Spleen (tissue), 11 donors: Measurements from ENCODE around the gene DPF1. TPM values are rescaled to one million over a fixed set of nuclear protein-coding genes. Genes with fewer than 3 reads are reported as not detected.

Experiments used
- DNase-seq: peaks from one replicate; pipeline ENCODE4 v3.0.0-alpha.2; 2020
- H3K27ac ChIP-seq, 8 donors: fragments of 200-600 bp; sonication (generic) in 7 of 8; 1 replicate in 4 of 8; 2 replicates in 4 of 8; pipeline versions ENCODE4 v1.5.0 to v1.8.0; 2016 to 2021; ENCODE audit warnings: inconsistent platforms in 4 of 8, mild to moderate bottlenecking in 4 of 8, moderate library complexity in 1 of 8
- H3K27me3 ChIP-seq, 7 donors: fragments of 200-600 bp; sonication (generic) in 6 of 7; replicated peaks in 1 of 7; 1 replicate in 4 of 7; 2 replicates in 3 of 7; pipeline versions ENCODE4 v1.5.0 to v1.8.0; 2016 to 2021; ENCODE audit warnings: inconsistent platforms in 3 of 7, mild to moderate bottlenecking in 1 of 7
- H3K36me3 ChIP-seq, 6 donors: fragments of 200-600 bp; sonication (generic) in 5 of 6; 1 replicate in 4 of 6; 2 replicates in 2 of 6; pipeline versions ENCODE4 v1.5.0 to v1.8.0; 2016 to 2021; ENCODE audit warnings: inconsistent platforms in 2 of 6
- H3K4me1 ChIP-seq, 6 donors: fragments of 200-600 bp; sonication (generic) in 5 of 6; 1 replicate in 3 of 6; 2 replicates in 3 of 6; pipeline versions ENCODE4 v1.5.0 to v1.8.0; 2016 to 2021; ENCODE audit warnings: inconsistent platforms in 3 of 6
- H3K4me3 ChIP-seq, 8 donors: fragments of 200-600 bp; sonication (generic) in 7 of 8; 1 replicate in 4 of 8; 2 replicates in 4 of 8; pipeline versions ENCODE4 v1.5.0 to v1.8.0; 2016 to 2021; ENCODE audit warnings: inconsistent platforms in 4 of 8, mild to moderate bottlenecking in 4 of 8, moderate library complexity in 2 of 8
- H3K9me3 ChIP-seq, 8 donors: fragments of 200-600 bp; sonication (generic) in 7 of 8; 1 replicate in 4 of 8; 2 replicates in 4 of 8; pipeline versions ENCODE4 v1.5.0 to v1.8.0; 2016 to 2021; ENCODE audit warnings: inconsistent platforms in 4 of 8
- CTCF ChIP-seq, 11 experiments: fragments of 200-600 bp in 7 of 11; fragments of 450-650 bp in 4 of 11; sonication (generic) in 4 of 11; IDR thresholded peaks in 8 of 11; conservative IDR thresholded peaks in 3 of 11; 1 replicate in 7 of 11; 2 replicates in 4 of 11; pipeline versions ENCODE4 v1.4.0 to v1.8.0; 2016 to 2021; ENCODE audit warnings: antibody characterized with exemption in 11 of 11, inconsistent platforms in 4 of 11, mild to moderate bottlenecking in 1 of 11
- POLR2A ChIP-seq, 3 donors: fragments of 450-650 bp; IDR thresholded peaks; one replicate each; pipeline ENCODE4 v1.5.1; 2017; ENCODE audit warnings: antibody characterized with exemption in 3 of 3, mild to moderate bottlenecking in 1 of 3
- POLR2AphosphoS5 ChIP-seq, 3 donors: sonication (generic); formaldehyde crosslinking; IDR thresholded peaks; one replicate each; pipeline ENCODE4 v1.5.1; 2017; ENCODE audit warnings: antibody characterized with exemption in 3 of 3
- WGBS, 5 donors: extraction: QIAGEN DNeasy Blood & Tissue Kit in 3 of 5; methylation state at CpG; one replicate each; pipeline versions ENCODE4 v1.1.5 to v1.1.7; 2013 to 2018; 5-methylcytosine and 5-hydroxymethylcytosine counted together
- intact Hi-C: fragments of 100-400 bp; cut with DNase I; formaldehyde crosslinking; loops from one replicate; pipeline ENCODE4 v1.15.0; 2023; ENCODE audit warnings: low total_unique reads
- polyA plus RNA-seq, 3 donors: library from polyadenylated mRNA; stranded (reverse); fragments of 200-250 nt; gene quantifications; one replicate each; pipeline ENCODE4 v1.2.1, GENCODE V29; 2013
- total RNA-seq, 7 donors: library from RNA; depleted of rRNA in 3 of 7; stranded (reverse); fragments of >200 nt in 3 of 7; fragmentation: NEBNext Ultra II Directional in 4 of 7; extraction: Animal tissue kit (Norgen Biotek cat#: 25700) in 4 of 7; gene quantifications; one replicate each; pipeline versions ENCODE4 v1.1.0 to v1.2.1, GENCODE V29; 2016 to 2021
- donor health status: healthy with polysubstance abuse.
- donor health status: DM: no; HTN: no; CAD: no; lungs with moderate emphysema.
- donor health status: DM: no; HTN: no; CAD: no.
- donor health status: Bipolar disorder and iron deficiency.
- donor health status: healthy.
- donor health status: DM: no; HTN: no; CAD: no.
- donor health status: DM: yes; HTN: yes; CAD: no.

The DPF1 gene
- total and polyA plus RNA-seq, 10 donors = 0.04 to 0.06 (median 0.06) TPM; not detected in 7

- 88 to 91% (median 91%) methylated on average over 3 of the region's 3 CpGs for WGBS, 5 donors
- Histone ChIP-seq H3K9me3 (no peaks in the 10 kb centered on the region), H3K27me3 (peaks cover 3 to 100% (median 68%) of the 10 kb centered on the region in 7 donors), H3K4me1 (peaks cover 0 to 21% (median 15%) of the 10 kb centered on the region in 6 donors), H3K36me3 (no peaks in the 10 kb centered on the region), H3K4me3 (no peak overlapping the region), H3K27ac (no peak overlapping the region)
- intact Hi-C loops = loop anchor here (10.0 kb wide), 1 partner anchor 318 kb away; the partner anchor contains the start of genes SIPA1L3 and WDR87
- no peak for DNase-seq
- TF ChIP-seq POLR2AphosphoS5 (IDR thresholded peaks at IDR 0.05) (no peak), CTCF (IDR thresholded peaks at IDR 0.05 in 8 of 11, conservative IDR thresholded peaks at IDR 0.05 in 3 of 11) (no peak), POLR2A (IDR thresholded peaks at IDR 0.05) (no peak)
Measured at GRCh38 chr19:38223119-38223523, 901 bp downstream of the DPF1 start.

- no peak for TF ChIP-seq POLR2AphosphoS5 (IDR thresholded peaks at IDR 0.05)
- Histone ChIP-seq H3K36me3 (no peaks in the 10 kb centered on the region), H3K4me3 (no peak overlapping the region), H3K9me3 (no peaks in the 10 kb centered on the region), H3K4me1 (peaks cover 0 to 15% (median 12%) of the 10 kb centered on the region in 6 donors), H3K27me3 (peaks cover 0 to 100% (median 59%) of the 10 kb centered on the region in 7 donors), H3K27ac (no peak overlapping the region)
- DNase-seq = no peak
- 49 to 74% (median 59%) methylated on average over 34 to 64 of the region's 64 CpGs for WGBS, 5 donors
- intact Hi-C loops = loop anchor here (10.0 kb wide), 1 partner anchor 317 kb away; the partner anchor contains the start of genes SIPA1L3 and WDR87
Measured at GRCh38 chr19:38221919-38222830, 1.8 kb downstream of the DPF1 start.

GRCh38 chr19:38221421-38221820 lies 2.6 kb downstream of the DPF1 start:
- TF ChIP-seq CTCF (IDR thresholded peaks at IDR 0.05 in 8 of 11, conservative IDR thresholded peaks at IDR 0.05 in 3 of 11) (no peak), POLR2A (IDR thresholded peaks at IDR 0.05) (no peak), POLR2AphosphoS5 (IDR thresholded peaks at IDR 0.05) (no peak)
- WGBS, 5 donors = 89 to 94% (median 94%) methylated on average over 6 of the region's 6 CpGs
- Histone ChIP-seq H3K27me3 (peaks cover 0 to 100% (median 53%) of the 10 kb centered on the region in 7 donors), H3K4me1 (peaks cover 0 to 15% (median 12%) of the 10 kb centered on the region in 6 donors), H3K4me3 (no peak overlapping the region), H3K9me3 (no peaks in the 10 kb centered on the region), H3K36me3 (no peaks in the 10 kb centered on the region), H3K27ac (no peak overlapping the region)
- DNase-seq = no peak
- intact Hi-C loops = loop anchor here (10.0 kb wide), 1 partner anchor 317 kb away; the partner anchor contains the start of genes SIPA1L3 and WDR87

- WGBS, 5 donors = 81 to 95% (median 87%) methylated on average over 10 of the region's 10 CpGs
- no peak for DNase-seq
- no peak overlapping the region for H3K27ac ChIP-seq
- H3K4me3 ChIP-seq = no peak overlapping the region
- H3K4me1 ChIP-seq = peaks cover 0 to 13% (median 8%) of the 10 kb centered on the region in 6 donors
- TF ChIP-seq CTCF (IDR thresholded peaks at IDR 0.05 in 8 of 11, conservative IDR thresholded peaks at IDR 0.05 in 3 of 11) (no peak), POLR2AphosphoS5 (IDR thresholded peaks at IDR 0.05) (no peak), POLR2A (IDR thresholded peaks at IDR 0.05) (no peak)
- no peaks in the 10 kb centered on the region for H3K9me3 ChIP-seq
- intact Hi-C loops = no loop called here
- peaks cover 0 to 100% (median 40%) of the 10 kb centered on the region in 7 donors for H3K27me3 ChIP-seq
- H3K36me3 ChIP-seq = no peaks in the 10 kb centered on the region
Measured at GRCh38 chr19:38219221-38219620, 4.8 kb downstream of the DPF1 start.
